MM.1S (cell line): ENCODE data around the gene RIF1.

Source experiments
- DNase-seq: peaks from one replicate; pipeline ENCODE4 v3.0.0-alpha.2; 2015
- H2AFZ ChIP-seq: fragments of 300-600 bp; sonication (generic); 2 replicates; pipeline ENCODE4 v1.6.0; 2016; ENCODE audit warnings: antibody characterized with exemption, low read length
- H3F3A ChIP-seq: fragments of 300-600 bp; sonication (generic); 2 replicates; pipeline ENCODE4 v1.6.1; 2016; ENCODE audit warnings: mild to moderate bottlenecking, antibody characterized with exemption, low read length, moderate library complexity, mixed read lengths; ENCODE audit not compliant: insufficient read depth
- H3K27ac ChIP-seq: fragments of 300-600 bp; sonication (generic); 2 replicates; pipeline ENCODE4 v1.5.1; 2016; ENCODE audit warnings: mild to moderate bottlenecking, low read length
- H3K27me3 ChIP-seq: fragments of 300-600 bp; sonication (generic); replicated peaks from 2 replicates; pipeline ENCODE4 v1.6.0; 2016; ENCODE audit warnings: low read length; ENCODE audit not compliant: insufficient read depth
- H3K36me3 ChIP-seq: fragments of 300-600 bp; sonication (generic); replicated peaks from 2 replicates; pipeline ENCODE4 v1.6.1; 2016; ENCODE audit warnings: mild to moderate bottlenecking, low read length, mixed read lengths; ENCODE audit not compliant: insufficient read depth
- H3K4me1 ChIP-seq: fragments of 300-600 bp; sonication (generic); 2 replicates; pipeline ENCODE4 v1.6.1; 2016; ENCODE audit warnings: low read length, mixed read lengths
- H3K4me2 ChIP-seq: fragments of 300-600 bp; sonication (generic); 2 replicates; pipeline ENCODE4 v1.6.0; 2016; ENCODE audit warnings: low read depth, low read length
- H3K4me3 ChIP-seq: fragments of 300-600 bp; sonication (generic); 2 replicates; pipeline ENCODE4 v1.5.1; 2016; ENCODE audit warnings: low read length, mixed read lengths
- H3K79me2 ChIP-seq: fragments of 300-600 bp; sonication (generic); 2 replicates; pipeline ENCODE4 v1.6.1; 2016; ENCODE audit warnings: mixed run types, low read length, mixed read lengths
- H3K9ac ChIP-seq: fragments of 300-600 bp; sonication (generic); 2 replicates; pipeline ENCODE4 v1.6.1; 2016; ENCODE audit warnings: low read length, mixed read lengths
- H3K9me2 ChIP-seq: fragments of 300-600 bp; sonication (generic); replicated peaks from 2 replicates; pipeline ENCODE4 v1.6.1; 2016; ENCODE audit warnings: mild to moderate bottlenecking, low read length, mixed read lengths; ENCODE audit not compliant: insufficient read depth
- H3K9me3 ChIP-seq: fragments of 300-600 bp; sonication (generic); replicated peaks from 2 replicates; pipeline ENCODE4 v1.6.1; 2016; ENCODE audit warnings: mild to moderate bottlenecking, low read length, mixed read lengths; ENCODE audit not compliant: insufficient read depth
- H4K20me1 ChIP-seq: fragments of 300-600 bp; sonication (generic); 2 replicates; pipeline ENCODE4 v1.6.1; 2016; ENCODE audit warnings: mild to moderate bottlenecking, low read length, moderate library complexity, mixed read lengths; ENCODE audit not compliant: insufficient read depth
- CTCF ChIP-seq: fragments of 300-600 bp; sonication (generic); IDR thresholded peaks from 2 replicates; pipeline ENCODE4 v1.5.1; 2016; ENCODE audit warnings: antibody characterized with exemption, low read length, mixed read lengths
- EZH2 ChIP-seq: fragments of 300-600 bp; sonication (generic); optimal IDR thresholded peaks from 2 replicates; pipeline ENCODE3; 2017; ENCODE audit warnings: low read depth, mild to moderate bottlenecking, antibody characterized with exemption, low read length, mixed read lengths
- EZH2phosphoT487 ChIP-seq: fragments of 300-600 bp; sonication (generic); IDR thresholded peaks from 2 replicates; pipeline ENCODE4 v1.6.1; 2018; ENCODE audit warnings: antibody characterized with exemption, low read length

Gene RIF1

GRCh38 chr2:151478011-151478410 is 68.3 kb downstream of the RIF1 start:
- peaks cover 18% of the 10 kb centered on the region; the same call in 1 of the 2 replicates for H3K36me3 ChIP-seq

GRCh38 chr2:151481744-151482143 is 72.0 kb downstream of the RIF1 start:
- TF ChIP-seq EZH2, result no peak
- no peak for TF ChIP-seq EZH2phosphoT487
- TF ChIP-seq CTCF, result no peak
- no peaks in the 10 kb centered on the region for H3K27me3 ChIP-seq
- peaks cover 5% of the 10 kb centered on the region; the same call in 1 of the 2 replicates for H3K36me3 ChIP-seq
- no peaks in the 10 kb centered on the region for H3K9me3 ChIP-seq
- no peak overlapping the region for H3K4me2 ChIP-seq
- no peak overlapping the region for H3K4me3 ChIP-seq
- no peaks in the 10 kb centered on the region for H3K4me1 ChIP-seq
- no peaks in the 10 kb centered on the region for H3K9me2 ChIP-seq
- DNase-seq, result no peak
- H2AFZ ChIP-seq, result no peak overlapping the region
- no peaks in the 10 kb centered on the region for H4K20me1 ChIP-seq
- H3F3A ChIP-seq, result no peaks in the 10 kb centered on the region
- no peak overlapping the region for H3K27ac ChIP-seq
- no peaks in the 10 kb centered on the region; the same call in 1 of the 2 replicates for H3K79me2 ChIP-seq
- H3K9ac ChIP-seq, result no peak overlapping the region

More at GRCh38 chr2:151478011-151478410, 68.3 kb downstream of the RIF1 start:
- H3K79me2 ChIP-seq, result no peaks in the 10 kb centered on the region; the same call in 1 of the 2 replicates
- no peak overlapping the region for H3K4me3 ChIP-seq
- no peaks in the 10 kb centered on the region for H3K27me3 ChIP-seq
- H3K9ac ChIP-seq, result no peak overlapping the region
- no peak for DNase-seq
- TF ChIP-seq EZH2phosphoT487 (no peak), EZH2 (no peak), CTCF (no peak)
- H3K4me2 ChIP-seq, result no peak overlapping the region
- no peak overlapping the region for H2AFZ ChIP-seq
- no peaks in the 10 kb centered on the region for H3K9me2 ChIP-seq
- no peaks in the 10 kb centered on the region for H4K20me1 ChIP-seq
- no peaks in the 10 kb centered on the region for H3K4me1 ChIP-seq
- no peaks in the 10 kb centered on the region for H3F3A ChIP-seq
- H3K9me3 ChIP-seq, result no peaks in the 10 kb centered on the region
- H3K27ac ChIP-seq, result no peak overlapping the region

- no peak overlapping the region for H3K4me3 ChIP-seq
- no peaks in the 10 kb centered on the region for H3K9me3 ChIP-seq
- peaks cover 5% of the 10 kb centered on the region; the same call in 1 of the 2 replicates for H3K36me3 ChIP-seq
- TF ChIP-seq CTCF (no peak), EZH2phosphoT487 (no peak)
- no peaks in the 10 kb centered on the region; the same call in 1 of the 2 replicates for H3K79me2 ChIP-seq
- no peak overlapping the region for H3K9ac ChIP-seq
- H3K9me2 ChIP-seq, result no peaks in the 10 kb centered on the region
- H3K4me1 ChIP-seq, result no peaks in the 10 kb centered on the region
- no peak overlapping the region for H3K4me2 ChIP-seq
- no peak overlapping the region for H2AFZ ChIP-seq
- no peaks in the 10 kb centered on the region for H3K27me3 ChIP-seq
- no peak for DNase-seq
- H3K27ac ChIP-seq, result no peak overlapping the region
- no peaks in the 10 kb centered on the region for H3F3A ChIP-seq
- no peaks in the 10 kb centered on the region for H4K20me1 ChIP-seq
These were observed 72.5 kb downstream of the RIF1 start for GRCh38 chr2:151482171-151482725.
